SK-N-SH (cell line): ENCODE measurements around the gene TFCP2. TPM values are rescaled to one million over a fixed set of nuclear protein-coding genes. Genes with fewer than 3 reads are reported as not detected.

Source experiments
- CTCF ChIA-PET: fragments of 300-600, 350-600 bp; formaldehyde crosslinking; extraction: SDS; loops from one replicate; lab custom pipeline; 2021; lab: Yijun Ruan, JAX
- POLR2A ChIA-PET: fragments of 350-600 bp; sonication (Branson Sonifier 250); formaldehyde crosslinking; extraction: SDS; loops from one replicate; lab custom pipeline; 2020; ENCODE audit warnings: antibody characterized with exemption, inconsistent platforms; lab: Yijun Ruan, JAX
- DNase-seq: peaks from one replicate; pipeline ENCODE4 v3.0.0; 2012
- H2AFZ ChIP-seq: fragments of 200-600 bp; sonication (generic); 2 replicates; pipeline ENCODE4 v1.8.1; 2016; ENCODE audit warnings: antibody characterized with exemption, mild to moderate bottlenecking, low read depth
- H3F3A ChIP-seq: fragments of 200-600 bp; sonication (generic); replicated peaks from 2 replicates; pipeline ENCODE3; 2016; ENCODE audit warnings: antibody characterized with exemption, mild to moderate bottlenecking; ENCODE audit not compliant: insufficient read depth
- H3K27ac ChIP-seq, 2 experiments: fragments of 200-500 bp in 1 of 2; fragments of 200-600 bp in 1 of 2; sonication (Bioruptor generic) in 1 of 2; sonication (generic), shearing (Covaris generic) in 1 of 2; 2 replicates each; pipeline versions ENCODE4 v1.5.1 to v1.6.1; 2014 to 2016; ENCODE audit warnings: low read depth in 2 of 2, inconsistent platforms in 1 of 2, low read length in 1 of 2, mild to moderate bottlenecking in 1 of 2, mixed read lengths in 1 of 2
- H3K27me3 ChIP-seq: fragments of 200-600 bp; sonication (generic), shearing (Covaris generic); 2 replicates; pipeline ENCODE4 v1.6.1; 2016; ENCODE audit warnings: mixed run types; ENCODE audit not compliant: insufficient read depth
- H3K36me3 ChIP-seq, 2 experiments: fragments of 200-500 bp in 1 of 2; fragments of 200-600 bp in 1 of 2; sonication (Bioruptor generic) in 1 of 2; sonication (generic) in 1 of 2; replicated peaks in 1 of 2; 2 replicates each; pipeline versions ENCODE3 to v1.5.1; 2014 to 2016; ENCODE audit warnings: low read length in 1 of 2, mild to moderate bottlenecking in 1 of 2; ENCODE audit not compliant: insufficient read depth in 2 of 2, control insufficient read depth in 1 of 2
- H3K4me1 ChIP-seq, 2 experiments: fragments of 200-500 bp in 1 of 2; fragments of 200-600 bp in 1 of 2; sonication (Bioruptor generic) in 1 of 2; sonication (generic), shearing (Covaris generic) in 1 of 2; 2 replicates each; pipeline versions ENCODE4 v1.5.1 to v1.6.1; 2014 to 2016; ENCODE audit warnings: low read depth in 1 of 2, low read length in 1 of 2, mixed run types in 1 of 2; ENCODE audit not compliant: insufficient read depth in 2 of 2, control insufficient read depth in 1 of 2
- H3K4me2 ChIP-seq: fragments of 200-600 bp; sonication (generic), shearing (Covaris generic); 2 replicates; pipeline ENCODE4 v1.6.1; 2017; ENCODE audit warnings: mixed run types
- H3K4me3 ChIP-seq, 2 experiments: fragments of 200-500 bp in 1 of 2; fragments of 200-600 bp in 1 of 2; sonication (Bioruptor generic) in 1 of 2; sonication (generic), shearing (Covaris generic) in 1 of 2; 2 replicates each; pipeline versions ENCODE4 v1.5.1 to v1.8.1; 2014 to 2016; ENCODE audit warnings: low read depth in 2 of 2, inconsistent platforms in 1 of 2, low read length in 1 of 2, mild to moderate bottlenecking in 1 of 2, mixed read lengths in 1 of 2, moderate library complexity in 1 of 2
- H3K79me2 ChIP-seq: fragments of 200-600 bp; sonication (generic); 2 replicates; pipeline ENCODE4 v1.8.1; 2017; ENCODE audit warnings: mild to moderate bottlenecking; ENCODE audit not compliant: insufficient read depth
- H3K9ac ChIP-seq: fragments of 200-600 bp; sonication (generic); 2 replicates; pipeline ENCODE4 v1.6.1; 2017; ENCODE audit warnings: mixed run types
- H3K9me2 ChIP-seq: fragments of 200-600 bp; sonication (generic); 2 replicates; pipeline ENCODE4 v1.6.1; 2017; ENCODE audit warnings: mixed run types
- H3K9me3 ChIP-seq: fragments of 200-600 bp; sonication (generic); 2 replicates; pipeline ENCODE4 v1.6.1; 2017; ENCODE audit warnings: mixed run types, mild to moderate bottlenecking, moderate library complexity
- H4K20me1 ChIP-seq: fragments of 200-600 bp; sonication (generic); 2 replicates; pipeline ENCODE4 v1.6.1; 2017; ENCODE audit warnings: mild to moderate bottlenecking, mixed run types; ENCODE audit not compliant: insufficient read depth
- GABPA ChIP-seq: IDR thresholded peaks from 2 replicates; pipeline ENCODE4 v1.4.0; 2012; ENCODE audit warnings: low read depth, mild to moderate bottlenecking
- GATA2 ChIP-seq: sonication (generic); formaldehyde crosslinking; IDR thresholded peaks from 2 replicates; pipeline ENCODE4 v1.5.0; 2020; ENCODE audit warnings: mild to moderate bottlenecking, missing genetic modification reagents
- POLR2AphosphoS5 ChIP-seq: IDR thresholded peaks from 2 replicates; pipeline ENCODE4 v1.6.1; 2012; ENCODE audit warnings: low read depth, low read length
- TEAD4 ChIP-seq: IDR thresholded peaks from 2 replicates; pipeline ENCODE4 v1.4.0; 2012; ENCODE audit warnings: mild to moderate bottlenecking, borderline replicate concordance; ENCODE audit not compliant: insufficient read depth
- USF2 ChIP-seq: fragments of 150-350 bp; IDR thresholded peaks from 2 replicates; pipeline ENCODE4 v1.6.1; 2017; ENCODE audit warnings: antibody characterized with exemption, low read length, low read depth, borderline replicate concordance
- WGBS: methylation state at CpG from one replicate; pipeline ENCODE4 v1.1.6; 2017; ENCODE audit warnings: low lambda C conversion rate; 5-methylcytosine and 5-hydroxymethylcytosine counted together
- polyA plus RNA-seq, 3 experiments: library from polyadenylated mRNA; depleted of rRNA; stranded (reverse); fragments of >200 nt; gene quantifications; 2 replicates each; pipeline ENCODE4 v1.2.3, GENCODE V29; 2012
- TF ChIP-seq, protein P1 (sequence below): fragments of 200-600 bp; sonication (generic); IDR thresholded peaks from 2 replicates; pipeline ENCODE4 v1.6.1; 2017; ENCODE audit warnings: antibody characterized with exemption, mild to moderate bottlenecking, moderate library complexity

The TFCP2 gene
- polyA plus RNA-seq, 1 of the 3 experiments (the other 2 are of a cell fraction) = 18.1 TPM

GRCh38 chr12:51062631-51063397 lies 110.1 kb downstream of the TFCP2 start:
- CTCF ChIA-PET = interaction anchor here (0.7 to 1.0 kb wide), 2 partner anchors 15 to 279 kb away, joined by 3 read pairs; no protein-coding TSS in a partner anchor

GRCh38 chr12:51059086-51059485 lies 113.8 kb downstream of the TFCP2 start:
- no peaks in the 10 kb centered on the region for H3K9me2 ChIP-seq
- no peak overlapping the region for H2AFZ ChIP-seq
- peaks cover 11% of the 10 kb centered on the region for H3F3A ChIP-seq
- TF ChIP-seq GABPA = no peak
- TF ChIP-seq GATA2 (CRISPR knock-in tag) = no peak
- TF ChIP-seq USF2 = no peak
- TF ChIP-seq POLR2AphosphoS5 = no peak
- no peaks in the 10 kb centered on the region for H4K20me1 ChIP-seq
- no peak overlapping the region for H3K4me3 ChIP-seq
- H3K79me2 ChIP-seq = no peaks in the 10 kb centered on the region; the same call in 1 of the 2 replicates
- no peak overlapping the region for H3K27ac ChIP-seq
- ChIA-PET CTCF (no interaction called here), POLR2A (no interaction called here)
- H3K9ac ChIP-seq = no peak overlapping the region
- no peaks in the 10 kb centered on the region for H3K4me1 ChIP-seq
- no peaks in the 10 kb centered on the region for H3K27me3 ChIP-seq
- H3K36me3 ChIP-seq = peaks cover 56 to 72% of the 10 kb centered on the region in 2 experiments
- 96% methylated on average over 7 of the region's 7 CpGs for WGBS
- no peak for DNase-seq
- H3K4me2 ChIP-seq = no peak overlapping the region
- no peaks in the 10 kb centered on the region for H3K9me3 ChIP-seq

More at GRCh38 chr12:51062631-51063397, 110.1 kb downstream of the TFCP2 start:
- TF ChIP-seq GATA2 (CRISPR knock-in tag) (no peak), TEAD4 (no peak)
- TF ChIP-seq, protein P1, sequence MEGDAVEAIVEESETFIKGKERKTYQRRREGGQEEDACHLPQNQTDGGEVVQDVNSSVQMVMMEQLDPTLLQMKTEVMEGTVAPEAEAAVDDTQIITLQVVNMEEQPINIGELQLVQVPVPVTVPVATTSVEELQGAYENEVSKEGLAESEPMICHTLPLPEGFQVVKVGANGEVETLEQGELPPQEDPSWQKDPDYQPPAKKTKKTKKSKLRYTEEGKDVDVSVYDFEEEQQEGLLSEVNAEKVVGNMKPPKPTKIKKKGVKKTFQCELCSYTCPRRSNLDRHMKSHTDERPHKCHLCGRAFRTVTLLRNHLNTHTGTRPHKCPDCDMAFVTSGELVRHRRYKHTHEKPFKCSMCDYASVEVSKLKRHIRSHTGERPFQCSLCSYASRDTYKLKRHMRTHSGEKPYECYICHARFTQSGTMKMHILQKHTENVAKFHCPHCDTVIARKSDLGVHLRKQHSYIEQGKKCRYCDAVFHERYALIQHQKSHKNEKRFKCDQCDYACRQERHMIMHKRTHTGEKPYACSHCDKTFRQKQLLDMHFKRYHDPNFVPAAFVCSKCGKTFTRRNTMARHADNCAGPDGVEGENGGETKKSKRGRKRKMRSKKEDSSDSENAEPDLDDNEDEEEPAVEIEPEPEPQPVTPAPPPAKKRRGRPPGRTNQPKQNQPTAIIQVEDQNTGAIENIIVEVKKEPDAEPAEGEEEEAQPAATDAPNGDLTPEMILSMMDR = no peak
- WGBS = 91% methylated on average over 9 of the region's 9 CpGs
- Histone ChIP-seq H3K27me3 (no peaks in the 10 kb centered on the region), H3K4me3 (no peak overlapping the region), H3K9ac (no peak overlapping the region), H3K27ac (no peak overlapping the region), H3K9me2 (no peaks in the 10 kb centered on the region), H3K36me3 (peaks cover 63 to 77% of the 10 kb centered on the region in 2 experiments), H3F3A (peaks cover 20% of the 10 kb centered on the region), H3K4me2 (no peak overlapping the region), H3K79me2 (no peaks in the 10 kb centered on the region), H3K9me3 (no peaks in the 10 kb centered on the region), H4K20me1 (no peaks in the 10 kb centered on the region), H2AFZ (no peak overlapping the region), H3K4me1 (no peaks in the 10 kb centered on the region)
- no peak for DNase-seq
- POLR2A ChIA-PET = interaction anchor here (3.5 kb wide), 1 partner anchor 20 kb away, joined by 16 read pairs; the partner anchor contains the start of gene CSRNP2
